GM12878 (cell line): ENCODE results near the gene EXOC3L1. TPM values are rescaled to one million over a fixed set of nuclear protein-coding genes. Genes with fewer than 3 reads are reported as not detected.

Source experiments
- BCL11A ChIP-seq: IDR thresholded peaks from 2 replicates; pipeline ENCODE4 v1.6.1; 2011; ENCODE audit warnings: low read depth, low read length
- CHD2 ChIP-seq: IDR thresholded peaks from 2 replicates; pipeline ENCODE4 v1.6.1; 2011; ENCODE audit warnings: low read depth, low read length, improper control_type of control experiment, borderline replicate concordance
- POLR2A ChIP-seq: IDR thresholded peaks from 2 replicates; pipeline ENCODE4 v1.6.1; 2011; ENCODE audit warnings: low read depth, mild to moderate bottlenecking, low read length
- RELA ChIP-seq: fragments of 450-650 bp; IDR thresholded peaks from 2 replicates; pipeline ENCODE4 v1.8.0; 2014; ENCODE audit warnings: borderline replicate concordance; ENCODE audit not compliant: partially characterized antibody
- polyA plus RNA-seq, 11 experiments: library from polyadenylated mRNA; depleted of rRNA in 4 of 11; unstranded in 6 of 11; stranded (reverse) in 5 of 11; fragments of >200 nt; fragmentation: Nextera tagmentation in 4 of 11; fragmentation: Illumina TruSeq in 1 of 11; extraction: Ambion mirVana in 4 of 11; extraction: Trizol in 1 of 11; gene quantifications; 1 replicate in 1 of 11; 2 replicates in 10 of 11; pipeline versions ENCODE4 v1.2.1 to v1.2.3, GENCODE V29; 2011 to 2016; ENCODE audit warnings: inconsistent platforms in 2 of 11, missing spikeins in 2 of 11, low read depth in 1 of 11
- total RNA-seq, 4 experiments: library from RNA; depleted of rRNA in 3 of 4; stranded (reverse); fragments of >200 nt in 3 of 4; fragmentation: Illumina TruSeq in 1 of 4; extraction: Trizol in 1 of 4; gene quantifications; 2 replicates each; pipeline versions ENCODE4 v1.2.1 to v1.2.3, GENCODE V29; 2013 to 2021
- TF ChIP-seq, protein P1 (sequence below): fragments of 450-650 bp; IDR thresholded peaks from 2 replicates; pipeline ENCODE4 v1.6.1; 2017; ENCODE audit warnings: borderline replicate concordance
- TF ChIP-seq, protein P2 (sequence below): fragments of 450-650 bp; formaldehyde crosslinking; IDR thresholded peaks from 2 replicates; pipeline ENCODE4 v1.5.0; 2022; ENCODE audit warnings: mild to moderate bottlenecking, missing genetic modification characterization
- TF ChIP-seq, protein P3 (sequence below): fragments of 450-650 bp; conservative IDR thresholded peaks from 2 replicates; pipeline ENCODE4 v1.6.1; 2017; ENCODE audit warnings: mild to moderate bottlenecking, moderate library complexity
- TF ChIP-seq, protein P4 (sequence below): IDR thresholded peaks from 2 replicates; pipeline ENCODE4 v1.6.1; 2012; ENCODE audit warnings: mild to moderate bottlenecking, low read depth, low read length
- TF ChIP-seq, protein P5 (sequence below): IDR thresholded peaks from 2 replicates; pipeline ENCODE4 v1.6.1; 2011; ENCODE audit warnings: low read depth, mild to moderate bottlenecking, low read length, moderate library complexity, borderline replicate concordance; ENCODE audit errors: extremely low read depth
- TF ChIP-seq, protein P6 (sequence below): fragments of 450-650 bp; IDR thresholded peaks from 2 replicates; pipeline ENCODE4 v1.6.1; 2014; ENCODE audit warnings: mild to moderate bottlenecking
- TF ChIP-seq, protein P7 (sequence below): IDR thresholded peaks from 2 replicates; pipeline ENCODE4 v1.6.1; 2011; ENCODE audit warnings: borderline replicate concordance, low read depth, mild to moderate bottlenecking, moderate library complexity, low read length; ENCODE audit not compliant: insufficient read depth, poor library complexity, severe bottlenecking

EXOC3L1 gene
- total and polyA plus RNA-seq, 10 of the 15 experiments (the other 5 are each of a cell fraction or from before 2014, with no cell fraction given): 0.07 to 0.42 TPM; not detected in 8

DNA sequence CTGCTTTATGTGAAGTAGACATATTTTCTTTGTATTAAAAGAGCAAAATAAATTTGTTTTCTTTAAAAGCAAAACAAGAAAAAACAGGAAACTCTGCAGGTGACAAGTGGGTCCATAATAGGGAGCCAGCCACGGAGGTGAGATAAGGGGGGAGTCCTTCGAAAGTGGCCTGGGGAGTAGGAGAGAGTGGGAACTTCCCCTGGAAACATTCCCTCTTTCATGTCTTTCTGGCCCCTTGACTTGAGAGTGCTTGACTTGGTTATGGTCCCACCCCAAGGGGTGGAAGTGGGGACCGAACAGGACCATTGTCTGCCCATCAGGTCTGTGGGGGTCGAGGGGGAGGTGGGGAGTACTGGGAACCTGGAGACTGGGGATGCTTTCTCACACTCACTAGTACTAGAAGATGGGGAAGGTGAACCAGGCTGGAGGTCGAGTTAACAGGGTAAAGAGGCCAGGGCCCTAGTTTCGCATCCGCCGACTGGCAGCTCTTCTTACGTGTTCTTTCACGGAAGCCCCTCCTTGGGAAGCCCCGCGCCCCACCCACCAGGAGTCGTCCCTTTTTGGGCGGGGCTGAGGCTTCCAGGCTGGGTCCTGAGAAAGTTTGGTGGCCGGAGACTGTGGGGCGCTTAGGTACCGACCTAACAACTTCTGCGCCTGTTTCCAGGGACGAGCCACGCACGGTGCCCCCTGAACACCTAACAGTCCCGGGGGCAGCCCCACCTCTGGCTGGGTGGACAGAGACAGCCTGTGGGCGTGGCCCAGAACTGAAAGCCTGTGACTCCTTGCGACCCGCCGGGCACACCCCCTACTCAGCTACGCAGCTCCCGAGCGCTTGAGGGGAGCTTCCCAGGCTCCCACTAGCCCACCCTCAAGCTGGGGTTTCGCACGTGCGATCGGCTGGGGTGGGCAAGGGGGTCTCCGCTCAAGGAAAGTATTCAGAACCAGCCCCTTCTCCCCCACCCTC lies 31.0 kb downstream of the EXOC3L1 start (continued):
- TF ChIP-seq, protein P1, sequence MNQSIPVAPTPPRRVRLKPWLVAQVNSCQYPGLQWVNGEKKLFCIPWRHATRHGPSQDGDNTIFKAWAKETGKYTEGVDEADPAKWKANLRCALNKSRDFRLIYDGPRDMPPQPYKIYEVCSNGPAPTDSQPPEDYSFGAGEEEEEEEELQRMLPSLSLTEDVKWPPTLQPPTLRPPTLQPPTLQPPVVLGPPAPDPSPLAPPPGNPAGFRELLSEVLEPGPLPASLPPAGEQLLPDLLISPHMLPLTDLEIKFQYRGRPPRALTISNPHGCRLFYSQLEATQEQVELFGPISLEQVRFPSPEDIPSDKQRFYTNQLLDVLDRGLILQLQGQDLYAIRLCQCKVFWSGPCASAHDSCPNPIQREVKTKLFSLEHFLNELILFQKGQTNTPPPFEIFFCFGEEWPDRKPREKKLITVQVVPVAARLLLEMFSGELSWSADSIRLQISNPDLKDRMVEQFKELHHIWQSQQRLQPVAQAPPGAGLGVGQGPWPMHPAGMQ: no peak
- TF ChIP-seq, protein P2, sequence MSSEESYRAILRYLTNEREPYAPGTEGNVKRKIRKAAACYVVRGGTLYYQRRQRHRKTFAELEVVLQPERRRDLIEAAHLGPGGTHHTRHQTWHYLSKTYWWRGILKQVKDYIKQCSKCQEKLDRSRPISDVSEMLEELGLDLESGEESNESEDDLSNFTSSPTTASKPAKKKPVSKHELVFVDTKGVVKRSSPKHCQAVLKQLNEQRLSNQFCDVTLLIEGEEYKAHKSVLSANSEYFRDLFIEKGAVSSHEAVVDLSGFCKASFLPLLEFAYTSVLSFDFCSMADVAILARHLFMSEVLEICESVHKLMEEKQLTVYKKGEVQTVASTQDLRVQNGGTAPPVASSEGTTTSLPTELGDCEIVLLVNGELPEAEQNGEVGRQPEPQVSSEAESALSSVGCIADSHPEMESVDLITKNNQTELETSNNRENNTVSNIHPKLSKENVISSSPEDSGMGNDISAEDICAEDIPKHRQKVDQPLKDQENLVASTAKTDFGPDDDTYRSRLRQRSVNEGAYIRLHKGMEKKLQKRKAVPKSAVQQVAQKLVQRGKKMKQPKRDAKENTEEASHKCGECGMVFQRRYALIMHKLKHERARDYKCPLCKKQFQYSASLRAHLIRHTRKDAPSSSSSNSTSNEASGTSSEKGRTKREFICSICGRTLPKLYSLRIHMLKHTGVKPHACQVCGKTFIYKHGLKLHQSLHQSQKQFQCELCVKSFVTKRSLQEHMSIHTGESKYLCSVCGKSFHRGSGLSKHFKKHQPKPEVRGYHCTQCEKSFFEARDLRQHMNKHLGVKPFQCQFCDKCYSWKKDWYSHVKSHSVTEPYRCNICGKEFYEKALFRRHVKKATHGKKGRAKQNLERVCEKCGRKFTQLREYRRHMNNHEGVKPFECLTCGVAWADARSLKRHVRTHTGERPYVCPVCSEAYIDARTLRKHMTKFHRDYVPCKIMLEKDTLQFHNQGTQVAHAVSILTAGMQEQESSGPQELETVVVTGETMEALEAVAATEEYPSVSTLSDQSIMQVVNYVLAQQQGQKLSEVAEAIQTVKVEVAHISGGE (CRISPR knock-in tag): no peak
- TF ChIP-seq, protein P3, sequence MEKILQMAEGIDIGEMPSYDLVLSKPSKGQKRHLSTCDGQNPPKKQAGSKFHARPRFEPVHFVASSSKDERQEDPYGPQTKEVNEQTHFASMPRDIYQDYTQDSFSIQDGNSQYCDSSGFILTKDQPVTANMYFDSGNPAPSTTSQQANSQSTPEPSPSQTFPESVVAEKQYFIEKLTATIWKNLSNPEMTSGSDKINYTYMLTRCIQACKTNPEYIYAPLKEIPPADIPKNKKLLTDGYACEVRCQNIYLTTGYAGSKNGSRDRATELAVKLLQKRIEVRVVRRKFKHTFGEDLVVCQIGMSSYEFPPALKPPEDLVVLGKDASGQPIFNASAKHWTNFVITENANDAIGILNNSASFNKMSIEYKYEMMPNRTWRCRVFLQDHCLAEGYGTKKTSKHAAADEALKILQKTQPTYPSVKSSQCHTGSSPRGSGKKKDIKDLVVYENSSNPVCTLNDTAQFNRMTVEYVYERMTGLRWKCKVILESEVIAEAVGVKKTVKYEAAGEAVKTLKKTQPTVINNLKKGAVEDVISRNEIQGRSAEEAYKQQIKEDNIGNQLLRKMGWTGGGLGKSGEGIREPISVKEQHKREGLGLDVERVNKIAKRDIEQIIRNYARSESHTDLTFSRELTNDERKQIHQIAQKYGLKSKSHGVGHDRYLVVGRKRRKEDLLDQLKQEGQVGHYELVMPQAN: no peak
- TF ChIP-seq POLR2A (peak; percentile 6; the same call in 1 of the 2 replicates), BCL11A (no peak), RELA (no peak), CHD2 (no peak; the same call in 1 of the 2 replicates)
- TF ChIP-seq, protein P4, sequence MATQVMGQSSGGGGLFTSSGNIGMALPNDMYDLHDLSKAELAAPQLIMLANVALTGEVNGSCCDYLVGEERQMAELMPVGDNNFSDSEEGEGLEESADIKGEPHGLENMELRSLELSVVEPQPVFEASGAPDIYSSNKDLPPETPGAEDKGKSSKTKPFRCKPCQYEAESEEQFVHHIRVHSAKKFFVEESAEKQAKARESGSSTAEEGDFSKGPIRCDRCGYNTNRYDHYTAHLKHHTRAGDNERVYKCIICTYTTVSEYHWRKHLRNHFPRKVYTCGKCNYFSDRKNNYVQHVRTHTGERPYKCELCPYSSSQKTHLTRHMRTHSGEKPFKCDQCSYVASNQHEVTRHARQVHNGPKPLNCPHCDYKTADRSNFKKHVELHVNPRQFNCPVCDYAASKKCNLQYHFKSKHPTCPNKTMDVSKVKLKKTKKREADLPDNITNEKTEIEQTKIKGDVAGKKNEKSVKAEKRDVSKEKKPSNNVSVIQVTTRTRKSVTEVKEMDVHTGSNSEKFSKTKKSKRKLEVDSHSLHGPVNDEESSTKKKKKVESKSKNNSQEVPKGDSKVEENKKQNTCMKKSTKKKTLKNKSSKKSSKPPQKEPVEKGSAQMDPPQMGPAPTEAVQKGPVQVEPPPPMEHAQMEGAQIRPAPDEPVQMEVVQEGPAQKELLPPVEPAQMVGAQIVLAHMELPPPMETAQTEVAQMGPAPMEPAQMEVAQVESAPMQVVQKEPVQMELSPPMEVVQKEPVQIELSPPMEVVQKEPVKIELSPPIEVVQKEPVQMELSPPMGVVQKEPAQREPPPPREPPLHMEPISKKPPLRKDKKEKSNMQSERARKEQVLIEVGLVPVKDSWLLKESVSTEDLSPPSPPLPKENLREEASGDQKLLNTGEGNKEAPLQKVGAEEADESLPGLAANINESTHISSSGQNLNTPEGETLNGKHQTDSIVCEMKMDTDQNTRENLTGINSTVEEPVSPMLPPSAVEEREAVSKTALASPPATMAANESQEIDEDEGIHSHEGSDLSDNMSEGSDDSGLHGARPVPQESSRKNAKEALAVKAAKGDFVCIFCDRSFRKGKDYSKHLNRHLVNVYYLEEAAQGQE: no peak
- TF ChIP-seq, protein P5, sequence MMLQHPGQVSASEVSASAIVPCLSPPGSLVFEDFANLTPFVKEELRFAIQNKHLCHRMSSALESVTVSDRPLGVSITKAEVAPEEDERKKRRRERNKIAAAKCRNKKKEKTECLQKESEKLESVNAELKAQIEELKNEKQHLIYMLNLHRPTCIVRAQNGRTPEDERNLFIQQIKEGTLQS: no peak
- TF ChIP-seq, protein P6, sequence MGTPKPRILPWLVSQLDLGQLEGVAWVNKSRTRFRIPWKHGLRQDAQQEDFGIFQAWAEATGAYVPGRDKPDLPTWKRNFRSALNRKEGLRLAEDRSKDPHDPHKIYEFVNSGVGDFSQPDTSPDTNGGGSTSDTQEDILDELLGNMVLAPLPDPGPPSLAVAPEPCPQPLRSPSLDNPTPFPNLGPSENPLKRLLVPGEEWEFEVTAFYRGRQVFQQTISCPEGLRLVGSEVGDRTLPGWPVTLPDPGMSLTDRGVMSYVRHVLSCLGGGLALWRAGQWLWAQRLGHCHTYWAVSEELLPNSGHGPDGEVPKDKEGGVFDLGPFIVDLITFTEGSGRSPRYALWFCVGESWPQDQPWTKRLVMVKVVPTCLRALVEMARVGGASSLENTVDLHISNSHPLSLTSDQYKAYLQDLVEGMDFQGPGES: no peak
- TF ChIP-seq, protein P7, sequence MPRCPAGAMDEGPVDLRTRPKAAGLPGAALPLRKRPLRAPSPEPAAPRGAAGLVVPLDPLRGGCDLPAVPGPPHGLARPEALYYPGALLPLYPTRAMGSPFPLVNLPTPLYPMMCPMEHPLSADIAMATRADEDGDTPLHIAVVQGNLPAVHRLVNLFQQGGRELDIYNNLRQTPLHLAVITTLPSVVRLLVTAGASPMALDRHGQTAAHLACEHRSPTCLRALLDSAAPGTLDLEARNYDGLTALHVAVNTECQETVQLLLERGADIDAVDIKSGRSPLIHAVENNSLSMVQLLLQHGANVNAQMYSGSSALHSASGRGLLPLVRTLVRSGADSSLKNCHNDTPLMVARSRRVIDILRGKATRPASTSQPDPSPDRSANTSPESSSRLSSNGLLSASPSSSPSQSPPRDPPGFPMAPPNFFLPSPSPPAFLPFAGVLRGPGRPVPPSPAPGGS: no peak
